SU-DHL-6 (cell line): ENCODE data around the gene DPP9.

Source experiments
- H2AFZ ChIP-seq: fragments of 200-600 bp; sonication (generic); 2 replicates; pipeline ENCODE4 v1.6.1; 2014; ENCODE audit warnings: low read depth, mild to moderate bottlenecking, moderate library complexity, mixed read lengths, antibody characterized with exemption, low read length; ENCODE audit not compliant: severe bottlenecking
- H3F3A ChIP-seq: fragments of 200-600 bp; shearing (Covaris generic); 2 replicates; pipeline ENCODE4 v1.6.0; 2016; ENCODE audit warnings: antibody characterized with exemption, mild to moderate bottlenecking; ENCODE audit not compliant: insufficient read depth
- H3K27ac ChIP-seq: fragments of 200-600 bp; sonication (generic); 2 replicates; pipeline ENCODE4 v1.5.1; 2016; ENCODE audit warnings: low read depth, mild to moderate bottlenecking, low read length, moderate library complexity, mixed read lengths
- H3K27me3 ChIP-seq: fragments of 200-600 bp; sonication (generic), shearing (Covaris generic); 2 replicates; pipeline ENCODE4 v1.6.0; 2014; ENCODE audit warnings: mild to moderate bottlenecking, low read length
- H3K36me3 ChIP-seq: fragments of 200-600 bp; sonication (generic); 2 replicates; pipeline ENCODE4 v1.6.1; 2014; ENCODE audit warnings: mild to moderate bottlenecking, low read length, mixed read lengths
- H3K4me2 ChIP-seq: fragments of 300-600, 200-600 bp; shearing (Covaris generic), sonication (generic); 2 replicates; pipeline ENCODE4 v1.6.0; 2014; ENCODE audit warnings: low read length, low read depth, mild to moderate bottlenecking; ENCODE audit not compliant: poor library complexity, severe bottlenecking
- H3K4me3 ChIP-seq: fragments of 200-600 bp; sonication (generic); 2 replicates; pipeline ENCODE4 v1.5.1; 2014; ENCODE audit warnings: antibody characterized with exemption, low read length, mild to moderate bottlenecking, mixed read lengths; ENCODE audit not compliant: insufficient read depth, poor library complexity, severe bottlenecking
- H3K79me2 ChIP-seq: fragments of 200-600 bp; sonication (generic); 2 replicates; pipeline ENCODE4 v1.6.1; 2014; ENCODE audit warnings: mild to moderate bottlenecking, low read length, moderate library complexity; ENCODE audit not compliant: insufficient read depth
- H3K9ac ChIP-seq: fragments of 200-600 bp; sonication (generic); 2 replicates; pipeline ENCODE4 v1.7.0; 2014; ENCODE audit warnings: mild to moderate bottlenecking, low read length
- H3K9me2 ChIP-seq: fragments of 200-600 bp; sonication (generic); replicated peaks from 2 replicates; pipeline ENCODE4 v1.6.1; 2014; ENCODE audit warnings: low read length; ENCODE audit not compliant: insufficient read depth
- H3K9me3 ChIP-seq: fragments of 200-600 bp; sonication (generic); 2 replicates; pipeline ENCODE4 v1.6.1; 2014; ENCODE audit warnings: low read length, mixed read lengths; ENCODE audit not compliant: insufficient read depth
- H4K20me1 ChIP-seq: fragments of 200-600 bp; sonication (generic); 2 replicates; pipeline ENCODE4 v1.6.1; 2014; ENCODE audit warnings: low read depth, mild to moderate bottlenecking, antibody characterized with exemption, low read length, moderate library complexity, mixed read lengths
- EZH2phosphoT487 ChIP-seq: fragments of 200-600 bp; sonication (generic), shearing (Covaris generic); conservative IDR thresholded peaks from 2 replicates; pipeline ENCODE4 v1.6.1; 2018; ENCODE audit warnings: mild to moderate bottlenecking, antibody characterized with exemption, low read length, moderate library complexity, mixed read lengths
- TF ChIP-seq, protein P1 (sequence below): fragments of 200-600 bp; sonication (generic); IDR thresholded peaks from one replicate; pipeline ENCODE4 v1.5.1; 2017; ENCODE audit warnings: antibody characterized with exemption, mild to moderate bottlenecking, low read length, moderate library complexity; ENCODE audit not compliant: insufficient read depth, poor library complexity, severe bottlenecking

The DPP9 gene

DNA sequence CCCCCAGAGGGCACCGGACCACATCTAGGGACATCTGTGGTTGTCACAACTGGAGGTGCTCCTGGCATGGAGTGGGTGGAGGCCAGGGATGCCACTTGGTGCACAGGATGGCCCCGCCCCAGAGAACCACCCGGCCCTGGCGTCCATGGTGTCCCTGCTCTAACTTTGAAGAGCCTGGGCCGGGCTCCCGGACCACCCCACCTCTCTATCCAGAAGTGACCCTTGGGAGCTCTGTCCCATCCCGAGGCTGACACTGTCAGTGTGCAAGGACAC, 30.6 kb downstream of the DPP9 start:
- Histone ChIP-seq H3K4me3 (no peak overlapping the region), H3K9me3 (no peaks in the 10 kb centered on the region), H3K36me3 (no peaks in the 10 kb centered on the region), H3F3A (no peaks in the 10 kb centered on the region), H3K27me3 (no peaks in the 10 kb centered on the region), H3K9ac (no peak overlapping the region), H3K27ac (no peak overlapping the region), H4K20me1 (no peaks in the 10 kb centered on the region), H2AFZ (no peak overlapping the region), H3K4me2 (no peak overlapping the region), H3K79me2 (no peaks in the 10 kb centered on the region), H3K9me2 (no peaks in the 10 kb centered on the region)
- TF ChIP-seq, protein P1, sequence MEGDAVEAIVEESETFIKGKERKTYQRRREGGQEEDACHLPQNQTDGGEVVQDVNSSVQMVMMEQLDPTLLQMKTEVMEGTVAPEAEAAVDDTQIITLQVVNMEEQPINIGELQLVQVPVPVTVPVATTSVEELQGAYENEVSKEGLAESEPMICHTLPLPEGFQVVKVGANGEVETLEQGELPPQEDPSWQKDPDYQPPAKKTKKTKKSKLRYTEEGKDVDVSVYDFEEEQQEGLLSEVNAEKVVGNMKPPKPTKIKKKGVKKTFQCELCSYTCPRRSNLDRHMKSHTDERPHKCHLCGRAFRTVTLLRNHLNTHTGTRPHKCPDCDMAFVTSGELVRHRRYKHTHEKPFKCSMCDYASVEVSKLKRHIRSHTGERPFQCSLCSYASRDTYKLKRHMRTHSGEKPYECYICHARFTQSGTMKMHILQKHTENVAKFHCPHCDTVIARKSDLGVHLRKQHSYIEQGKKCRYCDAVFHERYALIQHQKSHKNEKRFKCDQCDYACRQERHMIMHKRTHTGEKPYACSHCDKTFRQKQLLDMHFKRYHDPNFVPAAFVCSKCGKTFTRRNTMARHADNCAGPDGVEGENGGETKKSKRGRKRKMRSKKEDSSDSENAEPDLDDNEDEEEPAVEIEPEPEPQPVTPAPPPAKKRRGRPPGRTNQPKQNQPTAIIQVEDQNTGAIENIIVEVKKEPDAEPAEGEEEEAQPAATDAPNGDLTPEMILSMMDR = no peak
- no peak for TF ChIP-seq EZH2phosphoT487

DNA sequence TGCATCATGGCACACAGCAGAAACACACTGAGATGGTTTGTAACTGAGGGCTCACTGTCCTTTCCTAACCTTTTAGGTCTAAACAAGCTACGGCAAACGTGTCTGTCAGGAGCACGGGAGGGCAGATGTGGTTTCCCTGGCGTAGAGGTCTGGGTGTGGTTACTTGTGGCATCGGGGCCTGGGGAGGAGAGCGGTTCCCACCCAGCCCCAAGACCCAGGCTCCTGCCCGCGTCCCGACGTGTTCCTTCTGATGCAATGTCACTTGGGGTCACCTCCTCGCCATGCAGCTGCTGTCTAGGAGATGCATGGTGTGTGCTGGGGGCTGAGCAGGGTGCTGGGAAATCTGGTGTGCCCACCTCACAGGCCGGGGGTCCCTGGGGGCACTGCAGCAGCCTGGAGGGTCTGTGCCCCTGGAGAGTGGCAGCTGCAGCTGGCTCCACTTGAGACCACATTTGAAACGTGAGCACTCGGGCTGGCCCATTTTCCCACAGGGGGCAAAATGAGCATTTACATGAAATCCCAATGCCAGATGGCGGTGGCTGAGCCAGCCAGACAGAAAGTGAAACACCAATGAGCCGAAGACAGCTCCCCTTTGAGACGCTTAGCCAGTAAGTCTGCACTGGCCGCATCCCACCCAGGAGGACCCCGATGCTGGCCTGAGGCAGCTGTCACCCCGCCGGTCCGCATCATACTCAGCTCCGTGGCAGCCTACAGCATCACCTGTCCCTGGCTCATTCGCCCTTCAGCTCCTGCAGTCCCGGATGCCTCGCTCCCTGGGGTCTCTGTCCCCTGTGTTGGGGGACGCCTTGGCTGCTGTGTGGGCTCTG, 31.2 kb downstream of the DPP9 start:
- H3K9me3 ChIP-seq = no peaks in the 10 kb centered on the region
- H3F3A ChIP-seq = no peaks in the 10 kb centered on the region
- H3K36me3 ChIP-seq = no peaks in the 10 kb centered on the region
- no peaks in the 10 kb centered on the region for H3K9me2 ChIP-seq
- H3K27ac ChIP-seq = no peak overlapping the region
- no peaks in the 10 kb centered on the region for H3K79me2 ChIP-seq
- TF ChIP-seq EZH2phosphoT487 = no peak
- TF ChIP-seq, protein P1 = no peak
- no peak overlapping the region for H3K9ac ChIP-seq
- H3K27me3 ChIP-seq = no peaks in the 10 kb centered on the region
- no peaks in the 10 kb centered on the region for H4K20me1 ChIP-seq
- H3K4me3 ChIP-seq = no peak overlapping the region
- no peak overlapping the region for H2AFZ ChIP-seq
- no peak overlapping the region for H3K4me2 ChIP-seq

DNA sequence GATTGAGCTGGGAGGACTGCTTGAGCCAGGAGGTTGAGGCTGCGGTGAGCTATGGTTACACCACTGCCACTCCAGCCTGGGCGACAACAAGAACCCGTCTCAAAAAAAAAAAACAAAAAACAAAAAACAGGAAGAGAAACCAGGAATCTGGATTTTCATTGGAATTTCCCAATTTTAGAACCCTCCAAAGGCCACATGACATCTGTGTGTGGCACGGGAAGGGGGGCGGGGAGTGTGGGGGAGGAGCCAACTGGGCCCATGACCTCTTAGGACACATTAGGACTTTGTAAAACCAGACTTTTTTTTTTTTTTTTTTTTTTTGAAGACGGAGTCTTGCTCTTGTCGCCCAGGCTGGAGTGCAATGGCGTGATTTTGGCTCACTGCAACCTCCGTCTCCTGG, 32.3 kb downstream of the DPP9 start:
- no peak overlapping the region for H2AFZ ChIP-seq
- H3K9me3 ChIP-seq = no peaks in the 10 kb centered on the region
- no peaks in the 10 kb centered on the region for H3F3A ChIP-seq
- TF ChIP-seq, protein P1 = no peak
- no peak for TF ChIP-seq EZH2phosphoT487
- H3K27me3 ChIP-seq = no peaks in the 10 kb centered on the region
- H3K27ac ChIP-seq = no peak overlapping the region
- no peak overlapping the region for H3K4me2 ChIP-seq
- no peaks in the 10 kb centered on the region for H3K9me2 ChIP-seq
- H3K9ac ChIP-seq = no peak overlapping the region
- H3K79me2 ChIP-seq = no peaks in the 10 kb centered on the region
- H3K36me3 ChIP-seq = no peaks in the 10 kb centered on the region
- no peaks in the 10 kb centered on the region for H4K20me1 ChIP-seq
- H3K4me3 ChIP-seq = no peak overlapping the region
